HG02759 (cell line): ENCODE data around the gene TMED4.

Experiments used
- ATAC-seq: cut with Tn5 transposase; IDR thresholded peaks from one replicate; pipeline ENCODE4 v1.9.1; 2021; ENCODE audit warnings: mild to moderate bottlenecking, moderate library complexity; ENCODE audit not compliant: unreplicated experiment

Gene TMED4

GRCh38 chr7:44541028-44541869 is 40.8 kb downstream of the TMED4 start, which contains the start of gene NPC1L1:
TSS of gene NPC1L1 (minus strand) at chr7:44541330. CDS start at chr7:44541259, 71 bp downstream.
- ATAC-seq: no peak

GRCh38 chr7:44540592-44541027 is 41.4 kb downstream of the TMED4 start:
- ATAC-seq: no peak

- ATAC-seq: no peak
Measured at GRCh38 chr7:44539669-44540506, 42.1 kb downstream of the TMED4 start.

- ATAC-seq: no peak
Measured at GRCh38 chr7:44538798-44539668, 43.0 kb downstream of the TMED4 start.

- ATAC-seq: no peak
Measured at GRCh38 chr7:44538093-44538797, 43.8 kb downstream of the TMED4 start.

- no peak for ATAC-seq
Measured at GRCh38 chr7:44537442-44537841, 44.6 kb downstream of the TMED4 start.

GRCh38 chr7:44536090-44536489 is 45.9 kb downstream of the TMED4 start:
- ATAC-seq: no peak

GRCh38 chr7:44535348-44536064 is 46.5 kb downstream of the TMED4 start:
- ATAC-seq: no peak

GRCh38 chr7:44534501-44534900 is 47.5 kb downstream of the TMED4 start:
- peak; percentile 60 for ATAC-seq

- ATAC-seq: no peak
Measured at GRCh38 chr7:44534087-44534486, 47.9 kb downstream of the TMED4 start.

- no peak for ATAC-seq
Measured at GRCh38 chr7:44533301-44534055, 48.6 kb downstream of the TMED4 start.

- ATAC-seq: no peak
Measured at GRCh38 chr7:44531421-44532380, 50.3 kb downstream of the TMED4 start.

- ATAC-seq: no peak
Measured at GRCh38 chr7:44530990-44531389, 51.0 kb downstream of the TMED4 start.
